SK-N-SH (cell line): ENCODE results near the gene ORMDL2. TPM values are rescaled to one million over a fixed set of nuclear protein-coding genes. Genes with fewer than 3 reads are reported as not detected.
"Not testable (repeated sequence)": the region's sequence is repeated elsewhere in the genome, so short reads cannot be mapped to it uniquely, and the experiment has no call there.

Source experiments
- CTCF ChIA-PET: fragments of 300-600, 350-600 bp; formaldehyde crosslinking; extraction: SDS; loops from one replicate; lab custom pipeline; 2021; lab: Yijun Ruan, JAX
- POLR2A ChIA-PET: fragments of 350-600 bp; sonication (Branson Sonifier 250); formaldehyde crosslinking; extraction: SDS; loops from one replicate; lab custom pipeline; 2020; ENCODE audit warnings: antibody characterized with exemption, inconsistent platforms; lab: Yijun Ruan, JAX
- DNase-seq: peaks from one replicate; pipeline ENCODE4 v3.0.0; 2012
- H2AFZ ChIP-seq: fragments of 200-600 bp; sonication (generic); 2 replicates; pipeline ENCODE4 v1.8.1; 2016; ENCODE audit warnings: antibody characterized with exemption, mild to moderate bottlenecking, low read depth
- H3F3A ChIP-seq: fragments of 200-600 bp; sonication (generic); replicated peaks from 2 replicates; pipeline ENCODE3; 2016; ENCODE audit warnings: antibody characterized with exemption, mild to moderate bottlenecking; ENCODE audit not compliant: insufficient read depth
- H3K27ac ChIP-seq, 2 experiments: fragments of 200-500 bp in 1 of 2; fragments of 200-600 bp in 1 of 2; sonication (Bioruptor generic) in 1 of 2; sonication (generic), shearing (Covaris generic) in 1 of 2; 2 replicates each; pipeline versions ENCODE4 v1.5.1 to v1.6.1; 2014 to 2016; ENCODE audit warnings: low read depth in 2 of 2, inconsistent platforms in 1 of 2, low read length in 1 of 2, mild to moderate bottlenecking in 1 of 2, mixed read lengths in 1 of 2
- H3K27me3 ChIP-seq: fragments of 200-600 bp; sonication (generic), shearing (Covaris generic); 2 replicates; pipeline ENCODE4 v1.6.1; 2016; ENCODE audit warnings: mixed run types; ENCODE audit not compliant: insufficient read depth
- H3K36me3 ChIP-seq, 2 experiments: fragments of 200-500 bp in 1 of 2; fragments of 200-600 bp in 1 of 2; sonication (Bioruptor generic) in 1 of 2; sonication (generic) in 1 of 2; replicated peaks in 1 of 2; 2 replicates each; pipeline versions ENCODE3 to v1.5.1; 2014 to 2016; ENCODE audit warnings: low read length in 1 of 2, mild to moderate bottlenecking in 1 of 2; ENCODE audit not compliant: insufficient read depth in 2 of 2, control insufficient read depth in 1 of 2
- H3K4me1 ChIP-seq, 2 experiments: fragments of 200-500 bp in 1 of 2; fragments of 200-600 bp in 1 of 2; sonication (Bioruptor generic) in 1 of 2; sonication (generic), shearing (Covaris generic) in 1 of 2; 2 replicates each; pipeline versions ENCODE4 v1.5.1 to v1.6.1; 2014 to 2016; ENCODE audit warnings: low read depth in 1 of 2, low read length in 1 of 2, mixed run types in 1 of 2; ENCODE audit not compliant: insufficient read depth in 2 of 2, control insufficient read depth in 1 of 2
- H3K4me2 ChIP-seq: fragments of 200-600 bp; sonication (generic), shearing (Covaris generic); 2 replicates; pipeline ENCODE4 v1.6.1; 2017; ENCODE audit warnings: mixed run types
- H3K4me3 ChIP-seq, 2 experiments: fragments of 200-500 bp in 1 of 2; fragments of 200-600 bp in 1 of 2; sonication (Bioruptor generic) in 1 of 2; sonication (generic), shearing (Covaris generic) in 1 of 2; 2 replicates each; pipeline versions ENCODE4 v1.5.1 to v1.8.1; 2014 to 2016; ENCODE audit warnings: low read depth in 2 of 2, inconsistent platforms in 1 of 2, low read length in 1 of 2, mild to moderate bottlenecking in 1 of 2, mixed read lengths in 1 of 2, moderate library complexity in 1 of 2
- H3K79me2 ChIP-seq: fragments of 200-600 bp; sonication (generic); 2 replicates; pipeline ENCODE4 v1.8.1; 2017; ENCODE audit warnings: mild to moderate bottlenecking; ENCODE audit not compliant: insufficient read depth
- H3K9ac ChIP-seq: fragments of 200-600 bp; sonication (generic); 2 replicates; pipeline ENCODE4 v1.6.1; 2017; ENCODE audit warnings: mixed run types
- H3K9me2 ChIP-seq: fragments of 200-600 bp; sonication (generic); 2 replicates; pipeline ENCODE4 v1.6.1; 2017; ENCODE audit warnings: mixed run types
- H3K9me3 ChIP-seq: fragments of 200-600 bp; sonication (generic); 2 replicates; pipeline ENCODE4 v1.6.1; 2017; ENCODE audit warnings: mixed run types, mild to moderate bottlenecking, moderate library complexity
- H4K20me1 ChIP-seq: fragments of 200-600 bp; sonication (generic); 2 replicates; pipeline ENCODE4 v1.6.1; 2017; ENCODE audit warnings: mild to moderate bottlenecking, mixed run types; ENCODE audit not compliant: insufficient read depth
- CHD2 ChIP-seq: fragments of 150-350 bp; IDR thresholded peaks from 2 replicates; pipeline ENCODE4 v1.6.1; 2018; ENCODE audit warnings: low read length; ENCODE audit not compliant: partially characterized antibody
- EZH2phosphoT487 ChIP-seq: fragments of 200-600 bp; sonication (generic); IDR thresholded peaks from 2 replicates; pipeline ENCODE4 v1.6.1; 2017; ENCODE audit warnings: low read depth, mixed run types, mild to moderate bottlenecking, antibody characterized with exemption, moderate library complexity, borderline replicate concordance
- FOSL2 ChIP-seq: IDR thresholded peaks from 2 replicates; pipeline ENCODE4 v1.4.0; 2012; ENCODE audit warnings: low read depth, mild to moderate bottlenecking, moderate library complexity, borderline replicate concordance
- GABPA ChIP-seq: IDR thresholded peaks from 2 replicates; pipeline ENCODE4 v1.4.0; 2012; ENCODE audit warnings: low read depth, mild to moderate bottlenecking
- GATA2 ChIP-seq: sonication (generic); formaldehyde crosslinking; IDR thresholded peaks from 2 replicates; pipeline ENCODE4 v1.5.0; 2020; ENCODE audit warnings: mild to moderate bottlenecking, missing genetic modification reagents
- JUND ChIP-seq: IDR thresholded peaks from 2 replicates; pipeline ENCODE4 v1.4.0; 2012
- MXI1 ChIP-seq: IDR thresholded peaks from 2 replicates; pipeline ENCODE4 v1.6.1; 2012; ENCODE audit warnings: mild to moderate bottlenecking, low read depth, low read length, improper control_type of control experiment
- POLR2AphosphoS5 ChIP-seq: IDR thresholded peaks from 2 replicates; pipeline ENCODE4 v1.6.1; 2012; ENCODE audit warnings: low read depth, low read length
- RFX5 ChIP-seq: IDR thresholded peaks from 2 replicates; pipeline ENCODE4 v1.6.1; 2012; ENCODE audit warnings: mild to moderate bottlenecking, improper control_type of control experiment, low read length
- TAF1 ChIP-seq: IDR thresholded peaks from 2 replicates; pipeline ENCODE4 v1.6.1; 2012; ENCODE audit warnings: low read depth, mild to moderate bottlenecking, low read length, moderate library complexity, borderline replicate concordance
- TCF12 ChIP-seq: IDR thresholded peaks from 2 replicates; pipeline ENCODE4 v1.4.0; 2012
- USF1 ChIP-seq: IDR thresholded peaks from 2 replicates; pipeline ENCODE4 v1.4.0; 2012; ENCODE audit warnings: low read depth, borderline replicate concordance
- USF2 ChIP-seq: fragments of 150-350 bp; IDR thresholded peaks from 2 replicates; pipeline ENCODE4 v1.6.1; 2017; ENCODE audit warnings: antibody characterized with exemption, low read length, low read depth, borderline replicate concordance
- YY1 ChIP-seq: IDR thresholded peaks from 2 replicates; pipeline ENCODE4 v1.4.0; 2012; ENCODE audit warnings: low read depth, mild to moderate bottlenecking
- ZBTB33 ChIP-seq: IDR thresholded peaks from 2 replicates; pipeline ENCODE4 v1.4.0; 2012; ENCODE audit warnings: low read depth, borderline replicate concordance
- WGBS: methylation state at CpG from one replicate; pipeline ENCODE4 v1.1.6; 2017; ENCODE audit warnings: low lambda C conversion rate; 5-methylcytosine and 5-hydroxymethylcytosine counted together
- polyA plus RNA-seq, 3 experiments: library from polyadenylated mRNA; depleted of rRNA; stranded (reverse); fragments of >200 nt; gene quantifications; 2 replicates each; pipeline ENCODE4 v1.2.3, GENCODE V29; 2012

The ORMDL2 gene
- polyA plus RNA-seq, 1 of the 3 experiments (the other 2 are of a cell fraction): 37.3 TPM

GRCh38 chr12:55862286-55862685 is 44.4 kb downstream of the ORMDL2 start:
- H3K79me2 ChIP-seq: no peaks in the 10 kb centered on the region
- H3K27ac ChIP-seq: no peak overlapping the region
- no peaks in the 10 kb centered on the region for H4K20me1 ChIP-seq
- H3K9ac ChIP-seq: no peak overlapping the region
- CTCF ChIA-PET: no interaction called here
- no peaks in the 10 kb centered on the region for H3K4me1 ChIP-seq
- H3K9me2 ChIP-seq: no peaks in the 10 kb centered on the region
- H3K36me3 ChIP-seq: no peaks in the 10 kb centered on the region
- no peaks in the 10 kb centered on the region for H3F3A ChIP-seq
- no peak for TF ChIP-seq CHD2
- TF ChIP-seq TCF12: no peak
- TF ChIP-seq YY1: no peak
- no peak for TF ChIP-seq RFX5
- no peak for TF ChIP-seq USF2
- TF ChIP-seq TAF1: no peak
- no peak for TF ChIP-seq JUND
- TF ChIP-seq USF1: no peak
- TF ChIP-seq ZBTB33: no peak
- TF ChIP-seq FOSL2: no peak
- no peak for TF ChIP-seq MXI1
- TF ChIP-seq POLR2AphosphoS5: no peak
- no peak for TF ChIP-seq GATA2 (CRISPR knock-in tag)
- TF ChIP-seq GABPA: no peak
- no peak for TF ChIP-seq EZH2phosphoT487
- no peaks in the 10 kb centered on the region for H3K9me3 ChIP-seq
- H2AFZ ChIP-seq: no peak overlapping the region
- no peak overlapping the region for H3K4me2 ChIP-seq
- POLR2A ChIA-PET: no interaction called here
- no peak overlapping the region for H3K4me3 ChIP-seq
- H3K27me3 ChIP-seq: no peaks in the 10 kb centered on the region
- DNase-seq: no peak

- H3K9me3 ChIP-seq, POLR2A ChIA-PET, H3K4me1 ChIP-seq: not testable (repeated sequence)
Observed at GRCh38 chr12:55862931-55863330, 45.1 kb downstream of the ORMDL2 start.

More at GRCh38 chr12:55862931-55863330, 45.1 kb downstream of the ORMDL2 start:
- H4K20me1 ChIP-seq, H3K27me3 ChIP-seq, H3F3A ChIP-seq, H3K27ac ChIP-seq, DNase-seq, H3K9me2 ChIP-seq, H3K36me3 ChIP-seq, H3K4me3 ChIP-seq, CTCF ChIA-PET, H3K79me2 ChIP-seq, H3K4me2 ChIP-seq, H3K9ac ChIP-seq, H2AFZ ChIP-seq: not testable (repeated sequence)
- 85% methylated on average over 13 of the region's 13 CpGs for WGBS
